GM19193 (cell line): ENCODE results near the gene WDR41.

ENCODE experiments used
- POLR2A ChIP-seq: IDR thresholded peaks from 4 replicates; pipeline ENCODE4 v1.6.1; 2011; ENCODE audit not compliant: insufficient read depth, insufficient read length; ENCODE audit errors: extremely low read depth

Gene WDR41

DNA sequence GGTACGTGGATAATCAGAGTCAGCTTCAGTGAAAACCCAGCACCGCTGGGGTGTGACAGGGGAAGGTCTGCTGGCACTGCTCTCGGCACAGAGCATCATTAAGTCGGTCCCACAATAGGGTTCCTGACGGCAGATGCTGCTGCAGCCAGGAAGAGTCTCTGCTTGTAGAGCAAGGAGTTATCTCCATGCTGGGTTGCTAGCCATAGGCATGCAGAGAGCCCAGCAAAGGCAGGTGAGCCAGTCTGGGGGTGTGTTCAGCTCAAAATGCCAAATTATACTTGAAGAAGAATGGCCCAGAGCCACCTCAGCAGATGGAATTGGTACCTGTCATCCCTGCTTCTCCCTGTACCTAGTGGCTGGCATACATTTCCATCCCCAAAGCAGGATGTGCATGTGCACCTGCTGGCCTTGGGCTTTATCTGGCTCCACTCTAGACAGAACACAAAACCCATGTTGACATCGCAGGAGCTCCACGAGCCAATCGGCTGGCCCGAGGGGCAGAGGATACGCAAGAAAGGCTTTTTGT, 100.8 kb downstream of the WDR41 start:
- no peak for TF ChIP-seq POLR2A

DNA sequence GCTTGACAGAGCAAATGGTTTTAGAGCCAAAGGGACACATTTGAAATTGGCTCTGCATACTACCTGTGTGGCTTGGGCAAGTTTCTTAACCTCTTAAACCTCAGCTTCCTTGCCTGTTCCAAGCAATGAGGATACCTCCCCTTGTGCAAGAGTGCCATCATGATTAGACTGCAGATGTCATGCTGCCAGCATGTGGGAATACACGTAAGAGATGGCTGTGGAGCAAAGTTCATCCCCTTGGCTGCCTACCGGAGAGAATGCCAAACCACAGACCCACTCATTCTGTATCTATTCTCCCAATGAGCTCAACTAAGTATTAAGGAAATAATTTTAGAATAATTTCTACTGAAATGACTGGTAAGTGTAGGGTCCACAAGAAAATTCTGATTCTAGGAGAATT, 101.3 kb downstream of the WDR41 start:
- no peak for TF ChIP-seq POLR2A

DNA sequence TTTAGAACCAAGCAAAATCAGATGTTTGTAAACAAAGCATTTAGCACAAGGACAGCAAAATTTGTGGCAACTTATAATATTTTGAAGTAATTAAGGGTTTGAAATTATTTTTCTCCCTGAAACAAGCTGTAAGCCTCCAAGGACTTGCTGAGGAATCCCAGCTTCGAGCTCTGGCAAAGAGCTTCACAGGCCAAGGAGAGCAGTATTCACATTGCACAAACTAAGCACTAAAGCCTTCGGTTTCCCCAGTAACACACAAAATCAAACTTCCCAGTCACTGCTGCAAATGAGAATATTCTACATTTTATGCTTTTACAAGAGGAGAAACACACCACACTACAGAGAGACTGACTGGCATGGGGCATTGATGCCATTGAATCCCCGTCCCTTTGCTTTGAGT, 101.9 kb downstream of the WDR41 start:
- no peak for TF ChIP-seq POLR2A

DNA sequence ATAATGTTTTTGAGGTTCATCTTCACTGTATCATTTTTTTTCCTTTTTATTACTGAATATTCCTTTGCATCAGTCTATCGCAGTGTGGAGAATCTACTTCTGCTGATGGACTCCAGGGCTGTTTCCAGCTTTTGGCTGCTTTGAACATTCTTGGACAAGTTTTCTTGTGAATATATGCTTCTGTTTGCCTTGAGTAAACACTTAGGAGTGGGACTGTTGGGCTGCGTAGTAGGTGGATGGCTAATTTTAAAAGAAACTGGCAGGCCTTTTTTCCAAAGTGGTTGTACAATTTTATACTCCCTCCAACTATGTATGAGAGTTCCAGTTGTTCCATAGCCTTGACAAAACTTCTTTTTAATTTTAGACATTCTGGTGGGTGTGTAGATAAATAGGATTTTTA, 102.4 kb downstream of the WDR41 start:
- TF ChIP-seq POLR2A: no peak
